RWPE2 (cell line): ENCODE results near the gene GPRASP2.

Experiments
- ATAC-seq: fragments of 200-7000 bp; cut with Tn5 transposase; 3 replicates; pipeline ENCODE4 v1.9.1; 2021; ENCODE audit warnings: low read depth
- DNase-seq: peaks from one replicate; pipeline ENCODE4 v3.0.0-alpha.2; 2020; ENCODE audit warnings: low spot score
- H3K27ac ChIP-seq: fragments of 450-650 bp; 2 replicates; pipeline ENCODE4 v1.5.1; 2017; ENCODE audit warnings: mild to moderate bottlenecking; ENCODE audit not compliant: poor library complexity, severe bottlenecking
- H3K27me3 ChIP-seq: fragments of 250-450 bp; sonication (Bioruptor Pico); 2 replicates; pipeline ENCODE4 v1.5.1; 2021; ENCODE audit warnings: mild to moderate bottlenecking, moderate library complexity; ENCODE audit not compliant: insufficient read depth, poor library complexity, severe bottlenecking
- H3K36me3 ChIP-seq: fragments of 250-450 bp; sonication (Bioruptor Pico); 2 replicates; pipeline ENCODE4 v1.5.1; 2020; ENCODE audit warnings: low read depth, mild to moderate bottlenecking, moderate library complexity
- H3K4me1 ChIP-seq: fragments of 250-450 bp; sonication (Bioruptor Pico); 2 replicates; pipeline ENCODE4 v1.5.1; 2021; ENCODE audit warnings: mild to moderate bottlenecking, moderate library complexity; ENCODE audit not compliant: insufficient read depth, poor library complexity, severe bottlenecking
- H3K4me3 ChIP-seq: fragments of 250-450 bp; sonication (Bioruptor Pico); 2 replicates; pipeline ENCODE4 v1.5.1; 2021; ENCODE audit warnings: mild to moderate bottlenecking, moderate library complexity; ENCODE audit not compliant: severe bottlenecking
- H3K9me3 ChIP-seq: fragments of 250-450 bp; sonication (Bioruptor Pico); 2 replicates; pipeline ENCODE4 v1.5.1; 2021; ENCODE audit warnings: mild to moderate bottlenecking, moderate library complexity; ENCODE audit not compliant: severe bottlenecking
- CTCF ChIP-seq: fragments of 450-650 bp; IDR thresholded peaks from one replicate; pipeline ENCODE4 v1.5.1; 2017; ENCODE audit warnings: mild to moderate bottlenecking, moderate library complexity; ENCODE audit not compliant: poor library complexity, severe bottlenecking

GPRASP2 gene

GRCh38 chrX:102765809-102766208 is 53.6 kb downstream of the GPRASP2 start:
- ATAC-seq: 0 out of 3 replicates have a peak, but pooled peaks have one; percentile 24
- Histone ChIP-seq H3K36me3 (no peaks in the 10 kb centered on the region), H3K27me3 (no peaks in the 10 kb centered on the region), H3K27ac (no peak overlapping the region), H3K4me1 (peaks cover 3% of the 10 kb centered on the region), H3K9me3 (no peaks in the 10 kb centered on the region), H3K4me3 (no peak overlapping the region)
- no peak for TF ChIP-seq CTCF
- no peak for DNase-seq

- no peak overlapping the region for H3K4me3 ChIP-seq
- peaks cover 3% of the 10 kb centered on the region for H3K4me1 ChIP-seq
- no peak overlapping the region for H3K27ac ChIP-seq
- no peaks in the 10 kb centered on the region for H3K9me3 ChIP-seq
- no peaks in the 10 kb centered on the region for H3K36me3 ChIP-seq
- DNase-seq: no peak
- ATAC-seq: no peak
- TF ChIP-seq CTCF: no peak
- H3K27me3 ChIP-seq: no peaks in the 10 kb centered on the region
These were observed 55.0 kb downstream of the GPRASP2 start for GRCh38 chrX:102767287-102767686.
